ENCODE results near the gene EFHD1.
A peak's percentile ranks its signal among the peaks of the same experiment; 100 is the strongest.

Gene EFHD1

GRCh38 chr2:232633413-232634205, at the start of gene EFHD1:
Gene EFHD1 (plus strand): TSS chr2:232633604. CDS start chr2:232633705, 101 bp downstream.
- peak; percentile 42 for DNase-seq

- DNase-seq: no peak
These were observed 49.2 kb upstream of the EFHD1 start for GRCh38 chr2:232584238-232584637.

GRCh38 chr2:232586943-232587505, 46.4 kb upstream of the EFHD1 start:
- DNase-seq: no peak

GRCh38 chr2:232587512-232587911, 45.9 kb upstream of the EFHD1 start:
- DNase-seq: no peak

GRCh38 chr2:232588031-232588430, 45.4 kb upstream of the EFHD1 start:
- DNase-seq: no peak

GRCh38 chr2:232588680-232589585, 44.5 kb upstream of the EFHD1 start:
- no peak for DNase-seq

- DNase-seq: no peak
These were observed 40.5 kb upstream of the EFHD1 start for GRCh38 chr2:232592772-232593395.

GRCh38 chr2:232593982-232594381, 39.4 kb upstream of the EFHD1 start:
- DNase-seq: no peak

- no peak for DNase-seq
These were observed 35.9 kb upstream of the EFHD1 start for GRCh38 chr2:232597362-232598079.

- no peak for DNase-seq
These were observed 35.1 kb upstream of the EFHD1 start for GRCh38 chr2:232598293-232598692.

- no peak for DNase-seq
These were observed 33.2 kb upstream of the EFHD1 start for GRCh38 chr2:232600053-232600773.

- DNase-seq: no peak
These were observed 30.1 kb upstream of the EFHD1 start for GRCh38 chr2:232603283-232603682.

GRCh38 chr2:232604535-232604934, 28.9 kb upstream of the EFHD1 start:
- no peak for DNase-seq

- DNase-seq: no peak
These were observed 26.4 kb upstream of the EFHD1 start for GRCh38 chr2:232607011-232607410.

GRCh38 chr2:232609607-232610006, 23.8 kb upstream of the EFHD1 start:
- no peak for DNase-seq

- DNase-seq: no peak
These were observed 23.3 kb upstream of the EFHD1 start for GRCh38 chr2:232610081-232610480.

GRCh38 chr2:232611061-232611460, 22.3 kb upstream of the EFHD1 start:
- DNase-seq: no peak

- no peak for DNase-seq
These were observed 21.7 kb upstream of the EFHD1 start for GRCh38 chr2:232611559-232612218.

GRCh38 chr2:232613538-232614134, 19.8 kb upstream of the EFHD1 start:
- no peak for DNase-seq

GRCh38 chr2:232615339-232615738, 18.1 kb upstream of the EFHD1 start:
- no peak for DNase-seq

- DNase-seq: no peak
These were observed 12.2 kb upstream of the EFHD1 start for GRCh38 chr2:232621186-232621585.
